Thyroid gland (tissue), 4 donors: ENCODE data around the gene FBLN5.

ENCODE experiments used
- POLR2A ChIP-seq, 2 donors: fragments of 450-650 bp; IDR thresholded peaks; one replicate each; pipeline ENCODE4 v1.6.1; 2017; ENCODE audit warnings: antibody characterized with exemption in 2 of 2, mild to moderate bottlenecking in 2 of 2, moderate library complexity in 1 of 2
- TF ChIP-seq, protein P1 (sequence below), 6 experiments: fragments of 200-600 bp in 3 of 6; fragments of 450-650 bp in 3 of 6; sonication (generic) in 3 of 6; IDR thresholded peaks; one replicate each; pipeline ENCODE4 v1.5.1; 2016 to 2019; ENCODE audit warnings: antibody characterized with exemption in 6 of 6, mild to moderate bottlenecking in 2 of 6, inconsistent platforms in 1 of 6, moderate library complexity in 1 of 6

DNA sequence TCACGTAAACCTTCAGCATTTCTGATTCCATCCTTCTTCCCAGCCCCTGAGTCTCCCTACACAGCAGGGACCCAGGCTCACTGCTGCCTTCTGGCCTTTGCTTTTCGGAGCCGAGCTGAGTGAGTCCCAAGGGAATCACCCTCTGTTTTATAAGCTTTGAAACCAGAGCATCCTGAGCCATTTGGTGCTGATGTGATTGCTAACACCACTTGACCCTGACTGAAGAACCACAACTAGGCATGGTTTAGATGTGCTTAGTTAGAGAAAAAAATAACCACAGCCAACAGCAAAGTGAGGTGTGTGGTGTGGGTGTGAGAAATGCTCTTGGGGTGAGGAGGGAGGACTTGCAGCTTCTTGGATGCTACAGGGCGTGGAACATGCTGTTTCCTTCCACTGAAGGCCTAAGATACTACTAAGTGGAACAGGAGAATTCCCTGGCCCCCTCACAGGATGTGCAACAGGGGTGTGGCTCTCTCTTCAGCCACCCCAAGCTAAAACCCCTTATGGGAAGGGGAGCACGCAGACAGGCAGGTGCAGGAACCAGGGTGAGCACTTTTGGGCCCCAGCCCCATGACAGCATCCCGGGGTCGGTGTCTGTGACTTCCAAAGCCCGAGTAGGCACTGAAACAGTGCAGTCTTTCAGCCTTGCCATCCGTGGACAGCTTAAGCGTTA is 80.0 kb downstream of the FBLN5 start, which contains the start of gene TC2N:
- TF ChIP-seq, protein P1, sequence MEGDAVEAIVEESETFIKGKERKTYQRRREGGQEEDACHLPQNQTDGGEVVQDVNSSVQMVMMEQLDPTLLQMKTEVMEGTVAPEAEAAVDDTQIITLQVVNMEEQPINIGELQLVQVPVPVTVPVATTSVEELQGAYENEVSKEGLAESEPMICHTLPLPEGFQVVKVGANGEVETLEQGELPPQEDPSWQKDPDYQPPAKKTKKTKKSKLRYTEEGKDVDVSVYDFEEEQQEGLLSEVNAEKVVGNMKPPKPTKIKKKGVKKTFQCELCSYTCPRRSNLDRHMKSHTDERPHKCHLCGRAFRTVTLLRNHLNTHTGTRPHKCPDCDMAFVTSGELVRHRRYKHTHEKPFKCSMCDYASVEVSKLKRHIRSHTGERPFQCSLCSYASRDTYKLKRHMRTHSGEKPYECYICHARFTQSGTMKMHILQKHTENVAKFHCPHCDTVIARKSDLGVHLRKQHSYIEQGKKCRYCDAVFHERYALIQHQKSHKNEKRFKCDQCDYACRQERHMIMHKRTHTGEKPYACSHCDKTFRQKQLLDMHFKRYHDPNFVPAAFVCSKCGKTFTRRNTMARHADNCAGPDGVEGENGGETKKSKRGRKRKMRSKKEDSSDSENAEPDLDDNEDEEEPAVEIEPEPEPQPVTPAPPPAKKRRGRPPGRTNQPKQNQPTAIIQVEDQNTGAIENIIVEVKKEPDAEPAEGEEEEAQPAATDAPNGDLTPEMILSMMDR (IDR thresholded peaks at IDR 0.05) = no peak
- TF ChIP-seq POLR2A (IDR thresholded peaks at IDR 0.05) = no peak
